ENCODE results near the gene MYO1B. TPM values are rescaled to one million over a fixed set of nuclear protein-coding genes. Genes with fewer than 3 reads are reported as not detected.

The MYO1B gene
- total RNA-seq, 1 donor from 2014 or later: 2.5 TPM

DNA sequence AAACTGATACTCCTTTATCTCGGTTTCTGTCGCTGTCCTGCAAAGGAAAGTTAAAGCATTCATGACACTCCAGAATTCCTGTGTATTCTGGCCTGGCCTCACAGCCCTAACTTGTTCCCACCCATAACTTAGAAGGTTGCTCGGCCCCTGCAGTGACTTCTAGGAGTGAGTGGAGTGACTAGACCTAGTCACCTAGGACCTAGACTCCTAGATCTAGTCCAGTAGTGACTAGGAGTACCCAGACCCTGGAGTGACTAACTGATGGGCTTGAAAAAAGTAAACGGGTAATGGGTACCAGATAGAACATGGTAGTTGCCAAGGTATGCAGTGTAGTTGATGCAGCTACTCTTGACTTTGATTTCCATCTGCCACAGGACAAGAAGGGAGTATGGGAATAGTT, 181.8 kb downstream of the MYO1B start:
- H3K27ac Mint-ChIP-seq: no peak overlapping the region
- CTCF ChIA-PET: no interaction called here

DNA sequence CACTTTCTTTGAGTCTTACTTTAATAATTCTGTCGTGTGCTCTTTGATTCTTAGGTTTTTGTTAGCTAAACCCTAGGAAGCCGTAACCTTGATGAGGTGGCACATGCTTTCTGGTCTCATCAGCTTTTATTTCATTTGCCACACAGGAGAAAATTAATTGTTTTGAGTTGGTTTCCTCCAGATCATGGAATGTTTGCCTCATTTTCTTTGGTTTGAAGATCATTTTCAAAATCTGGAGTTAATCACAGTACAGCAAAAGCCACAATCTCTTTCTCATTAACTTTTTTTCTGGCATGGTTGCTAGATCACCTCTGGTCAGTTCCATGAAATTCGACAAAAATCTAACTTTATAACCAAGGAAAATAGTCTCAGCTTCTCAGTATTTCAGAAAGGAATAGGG, 182.9 kb downstream of the MYO1B start:
- DNase-seq (no peak), ATAC-seq (ENCODE audit: low read depth) (no peak)
- intact Hi-C loops (cut with micrococcal nuclease): no loop called here
- no peaks in the 10 kb centered on the region for H3K27me3 Mint-ChIP-seq
- H3K4me1 Mint-ChIP-seq: no peaks in the 10 kb centered on the region
- H3K9me3 Mint-ChIP-seq: no peaks in the 10 kb centered on the region
- CTCF ChIA-PET: no interaction called here
- TF ChIP-seq, protein P1, sequence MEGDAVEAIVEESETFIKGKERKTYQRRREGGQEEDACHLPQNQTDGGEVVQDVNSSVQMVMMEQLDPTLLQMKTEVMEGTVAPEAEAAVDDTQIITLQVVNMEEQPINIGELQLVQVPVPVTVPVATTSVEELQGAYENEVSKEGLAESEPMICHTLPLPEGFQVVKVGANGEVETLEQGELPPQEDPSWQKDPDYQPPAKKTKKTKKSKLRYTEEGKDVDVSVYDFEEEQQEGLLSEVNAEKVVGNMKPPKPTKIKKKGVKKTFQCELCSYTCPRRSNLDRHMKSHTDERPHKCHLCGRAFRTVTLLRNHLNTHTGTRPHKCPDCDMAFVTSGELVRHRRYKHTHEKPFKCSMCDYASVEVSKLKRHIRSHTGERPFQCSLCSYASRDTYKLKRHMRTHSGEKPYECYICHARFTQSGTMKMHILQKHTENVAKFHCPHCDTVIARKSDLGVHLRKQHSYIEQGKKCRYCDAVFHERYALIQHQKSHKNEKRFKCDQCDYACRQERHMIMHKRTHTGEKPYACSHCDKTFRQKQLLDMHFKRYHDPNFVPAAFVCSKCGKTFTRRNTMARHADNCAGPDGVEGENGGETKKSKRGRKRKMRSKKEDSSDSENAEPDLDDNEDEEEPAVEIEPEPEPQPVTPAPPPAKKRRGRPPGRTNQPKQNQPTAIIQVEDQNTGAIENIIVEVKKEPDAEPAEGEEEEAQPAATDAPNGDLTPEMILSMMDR (IDR thresholded peaks at IDR 0.05): no peak
- POLR2A ChIA-PET: no interaction called here
- no peaks in the 10 kb centered on the region for H3K36me3 Mint-ChIP-seq (ENCODE audit: low read depth)
- H3K4me3 Mint-ChIP-seq: no peak overlapping the region
- H3K27ac Mint-ChIP-seq: no peak overlapping the region

More for the DNA sequence above, 181.8 kb downstream of the MYO1B start:
- no peaks in the 10 kb centered on the region for H3K4me1 Mint-ChIP-seq
- TF ChIP-seq, protein P1 (IDR thresholded peaks at IDR 0.05): no peak
- H3K4me3 Mint-ChIP-seq: no peak overlapping the region
- H3K9me3 Mint-ChIP-seq: no peaks in the 10 kb centered on the region
- no peaks in the 10 kb centered on the region for H3K36me3 Mint-ChIP-seq (ENCODE audit: low read depth)
- DNase-seq (no peak), ATAC-seq (ENCODE audit: low read depth) (no peak)
- H3K27me3 Mint-ChIP-seq: no peaks in the 10 kb centered on the region
- POLR2A ChIA-PET: no interaction called here
- intact Hi-C loops (cut with micrococcal nuclease): no loop called here

DNA sequence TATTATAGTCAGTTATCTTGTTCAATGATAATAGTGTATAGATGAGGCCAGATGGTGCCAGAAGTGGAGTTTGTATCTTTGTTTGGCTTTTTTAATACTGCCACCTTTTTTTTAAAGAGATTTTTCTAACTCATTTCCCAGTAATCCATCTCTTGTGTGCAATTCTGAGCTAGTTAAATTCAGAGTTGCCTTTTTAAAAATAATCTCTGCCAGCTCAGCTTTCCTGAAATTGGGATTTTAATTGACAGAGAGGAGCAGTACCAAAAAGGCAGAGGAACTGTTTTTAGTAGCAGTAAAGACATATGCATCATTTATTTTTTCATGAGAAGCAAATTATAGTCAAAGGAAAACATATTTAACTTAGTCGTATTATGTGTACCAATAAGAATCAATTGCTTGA, 185.3 kb downstream of the MYO1B start:
- Mint-ChIP-seq H3K27ac (no peak overlapping the region), H3K27me3 (no peaks in the 10 kb centered on the region), H3K36me3 (ENCODE audit: low read depth) (no peaks in the 10 kb centered on the region), H3K9me3 (no peaks in the 10 kb centered on the region), H3K4me3 (no peak overlapping the region), H3K4me1 (no peaks in the 10 kb centered on the region)
- ChIA-PET POLR2A (no interaction called here), CTCF (no interaction called here)
- intact Hi-C loops (cut with micrococcal nuclease): no loop called here
- TF ChIP-seq, protein P1 (IDR thresholded peaks at IDR 0.05): no peak
- ATAC-seq (ENCODE audit: low read depth) (no peak), DNase-seq (no peak)

DNA sequence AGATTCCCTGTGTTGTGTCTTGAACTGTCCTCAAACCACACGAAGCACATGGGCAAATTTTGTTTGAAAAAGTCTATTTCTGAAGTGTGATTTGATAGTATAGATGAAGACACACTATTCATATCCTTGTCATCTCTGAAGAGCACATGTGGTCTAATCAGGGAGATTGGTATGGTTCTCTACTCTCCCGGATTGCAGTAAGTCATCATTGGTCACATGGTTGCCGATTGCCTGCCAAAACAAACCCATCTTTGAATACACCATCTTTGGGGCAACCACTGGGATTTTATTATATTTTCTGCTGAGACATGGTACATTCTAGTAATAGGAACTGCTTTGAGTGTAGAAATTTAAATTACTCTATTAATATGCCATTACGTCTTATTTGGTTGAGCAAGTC, 186.9 kb downstream of the MYO1B start:
- ATAC-seq (ENCODE audit: low read depth) (no peak), DNase-seq (no peak)
- Mint-ChIP-seq H3K4me3 (no peak overlapping the region), H3K36me3 (ENCODE audit: low read depth) (no peaks in the 10 kb centered on the region), H3K27me3 (no peaks in the 10 kb centered on the region), H3K9me3 (no peaks in the 10 kb centered on the region), H3K27ac (no peak overlapping the region), H3K4me1 (peaks cover 6% of the 10 kb centered on the region)
- CTCF ChIA-PET: no interaction called here
- intact Hi-C loops (cut with micrococcal nuclease): no loop called here
- TF ChIP-seq, protein P1 (IDR thresholded peaks at IDR 0.05): no peak
- POLR2A ChIA-PET: no interaction called here

DNA sequence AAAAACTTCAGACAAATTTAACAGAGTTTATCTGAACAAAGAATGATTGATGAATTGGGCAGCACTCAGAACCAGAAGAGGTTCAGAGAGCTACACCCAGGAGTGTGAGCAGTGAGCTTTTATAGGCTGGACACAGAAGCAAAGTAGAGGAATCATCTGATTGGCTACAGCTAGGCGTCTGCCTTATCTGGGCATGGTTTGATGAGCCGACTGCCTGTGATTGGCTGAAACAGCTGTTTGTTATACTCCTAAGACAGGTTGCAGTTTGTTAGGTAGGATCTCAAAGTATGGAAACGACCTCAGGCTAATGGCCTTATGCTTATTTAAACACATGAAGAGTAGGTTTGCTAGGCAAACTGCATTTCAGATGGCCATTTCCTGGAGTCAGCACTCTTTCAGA, 188.9 kb downstream of the MYO1B start:
- Mint-ChIP-seq H3K4me3 (no peak overlapping the region), H3K9me3 (no peaks in the 10 kb centered on the region), H3K27me3 (no peaks in the 10 kb centered on the region), H3K36me3 (ENCODE audit: low read depth) (no peaks in the 10 kb centered on the region), H3K27ac (no peak overlapping the region), H3K4me1 (peaks cover 6% of the 10 kb centered on the region)
- CTCF ChIA-PET: no interaction called here
- intact Hi-C loops (cut with micrococcal nuclease): no loop called here
- no peak for ATAC-seq (ENCODE audit: low read depth)
- TF ChIP-seq, protein P1 (IDR thresholded peaks at IDR 0.05): no peak
- POLR2A ChIA-PET: no interaction called here
- DNase-seq: no peak
